HuH-7 (cell line): ENCODE results near the gene POM121C.
"Not testable (repeated sequence)": the region's sequence is repeated elsewhere in the genome, so short reads cannot be mapped to it uniquely, and the experiment has no call there.

Experiments used
- DNase-seq: peaks from one replicate; pipeline ENCODE4 v3.0.0; 2011; ENCODE audit warnings: low spot score

POM121C gene

GRCh38 chr7:75393194-75393593 is 92.9 kb downstream of the POM121C start:
- not testable (repeated sequence) for DNase-seq

GRCh38 chr7:75374519-75375317 is 111.4 kb downstream of the POM121C start:
- DNase-seq, result not testable (repeated sequence)

- DNase-seq, result not testable (repeated sequence)
Observed at GRCh38 chr7:75374144-75374518, 112.0 kb downstream of the POM121C start.

- not testable (repeated sequence) for DNase-seq
Observed at GRCh38 chr7:75367313-75367712, 118.8 kb downstream of the POM121C start.
